WTC11 (cell line): ENCODE measurements around the gene LIX1L.

ENCODE experiments used
- AFF4 ChIP-seq: sonication (generic); formaldehyde crosslinking; IDR thresholded peaks from 2 replicates; pipeline ENCODE4 v1.8.1; 2023; ENCODE audit warnings: mild to moderate bottlenecking, missing genetic modification reagents, borderline replicate concordance
- CTCF ChIP-seq: fragments of 200-600 bp; IDR thresholded peaks from 2 replicates; pipeline ENCODE4 v1.8.0; 2022; ENCODE audit warnings: antibody characterized with exemption
- MAX ChIP-seq: sonication (generic); formaldehyde crosslinking; IDR thresholded peaks from 2 replicates; pipeline ENCODE4 v1.8.0; 2022; ENCODE audit warnings: mild to moderate bottlenecking, missing genetic modification reagents
- NFE2L1 ChIP-seq: sonication (generic); formaldehyde crosslinking; IDR thresholded peaks from 2 replicates; pipeline ENCODE4 v1.8.1; 2023; ENCODE audit warnings: missing genetic modification reagents
- NFYB ChIP-seq: sonication (generic); formaldehyde crosslinking; conservative IDR thresholded peaks from 2 replicates; pipeline ENCODE4 v1.8.0; 2022; ENCODE audit warnings: low read depth, missing genetic modification reagents
- SMAD3 ChIP-seq: sonication (generic); formaldehyde crosslinking; IDR thresholded peaks from 2 replicates; pipeline ENCODE4 v1.8.0; 2022; ENCODE audit warnings: missing genetic modification reagents, mild to moderate bottlenecking, borderline replicate concordance
- TEAD1 ChIP-seq: sonication (generic); formaldehyde crosslinking; IDR thresholded peaks from 2 replicates; pipeline ENCODE4 v1.8.0; 2022; ENCODE audit warnings: mild to moderate bottlenecking, missing genetic modification reagents
- ZNF232 ChIP-seq: sonication (generic); formaldehyde crosslinking; IDR thresholded peaks from 2 replicates; pipeline ENCODE4 v1.8.0; 2022; ENCODE audit warnings: mild to moderate bottlenecking, missing genetic modification reagents
- ZNF396 ChIP-seq: fragments of 250-450 bp; sonication (Bioruptor Pico); IDR thresholded peaks from 2 replicates; pipeline ENCODE4 v1.8.0; 2021; ENCODE audit warnings: mild to moderate bottlenecking, moderate library complexity, borderline replicate concordance
- ZNF512 ChIP-seq: sonication (generic); formaldehyde crosslinking; IDR thresholded peaks from 2 replicates; pipeline ENCODE4 v1.8.1; 2022; ENCODE audit warnings: missing genetic modification reagents, borderline replicate concordance

GRCh38 chr1:145956361-145956760, 1.5 kb downstream of the LIX1L start:
- no peak for TF ChIP-seq CTCF
- TF ChIP-seq MAX = no peak
- TF ChIP-seq ZNF232 (CRISPR knock-in tag) = no peak
- no peak for TF ChIP-seq TEAD1 (CRISPR knock-in tag)
- no peak for TF ChIP-seq ZNF512 (CRISPR knock-in tag)
- no peak for TF ChIP-seq SMAD3 (CRISPR knock-in tag)
- no peak for TF ChIP-seq NFE2L1 (CRISPR knock-in tag)
- TF ChIP-seq AFF4 = no peak
- TF ChIP-seq NFYB = no peak
- no peak for TF ChIP-seq ZNF396 (CRISPR knock-in tag)
